Prostate gland (tissue), 2 donors: ENCODE results near the gene ANKRD39. TPM values are rescaled to one million over a fixed set of nuclear protein-coding genes. Genes with fewer than 3 reads are reported as not detected.

ENCODE experiments used
- DNase-seq: peaks from one replicate; pipeline ENCODE4 v3.0.0-alpha.2; 2019; ENCODE audit warnings: low spot score
- H3K27ac ChIP-seq, 2 donors: fragments of 200-600 bp; sonication (generic); 2 replicates each; pipeline ENCODE4 v1.5.1; 2017 to 2019
- H3K27me3 ChIP-seq: fragments of 200-600 bp; sonication (generic); replicated peaks from 2 replicates; pipeline ENCODE4 v1.5.1; 2019; ENCODE audit not compliant: insufficient read depth
- H3K36me3 ChIP-seq, 2 donors: fragments of 200-600 bp; sonication (generic); 1 replicate in 1 of 2; 2 replicates in 1 of 2; pipeline versions ENCODE4 v1.5.1 to v1.8.1; 2017 to 2019
- H3K4me1 ChIP-seq: fragments of 200-600 bp; sonication (generic); replicated peaks from 2 replicates; pipeline ENCODE4 v1.5.1; 2019
- H3K4me3 ChIP-seq, 2 donors: fragments of 200-600 bp; sonication (generic); 2 replicates each; pipeline ENCODE4 v1.5.1; 2017 to 2019
- H3K9me3 ChIP-seq: fragments of 200-600 bp; sonication (generic); 2 replicates; pipeline ENCODE4 v1.5.1; 2017
- POLR2A ChIP-seq: fragments of 450-650 bp; IDR thresholded peaks from one replicate; pipeline ENCODE4 v1.6.1; 2016; ENCODE audit warnings: antibody characterized with exemption, mild to moderate bottlenecking
- POLR2AphosphoS5 ChIP-seq: sonication (generic); formaldehyde crosslinking; IDR thresholded peaks from one replicate; pipeline ENCODE4 v1.6.1; 2017; ENCODE audit warnings: antibody characterized with exemption
- WGBS: methylation state at CpG from one replicate; pipeline ENCODE4 v1.1.5; 2018; 5-methylcytosine and 5-hydroxymethylcytosine counted together
- intact Hi-C: fragments of 100-400 bp; cut with DNase I; formaldehyde crosslinking; loops from one replicate; pipeline ENCODE4 v1.14.2; 2022
- total RNA-seq, 2 donors: library from RNA; depleted of rRNA; stranded (reverse); fragments of >200 nt; gene quantifications; one replicate each; pipeline ENCODE4 v1.1.0, GENCODE V29; 2016
- TF ChIP-seq, protein P1 (sequence below), 4 experiments: fragments of 200-600 bp in 2 of 4; fragments of 450-650 bp in 2 of 4; sonication (generic) in 2 of 4; IDR thresholded peaks; 1 replicate in 3 of 4; 2 replicates in 1 of 4; pipeline ENCODE4 v1.5.1; 2016 to 2019; ENCODE audit warnings: antibody characterized with exemption in 4 of 4, mild to moderate bottlenecking in 2 of 4, moderate library complexity in 2 of 4

The ANKRD39 gene
- total RNA-seq, 2 donors from 2014 or later: 21.2 to 38.7 TPM

DNA sequence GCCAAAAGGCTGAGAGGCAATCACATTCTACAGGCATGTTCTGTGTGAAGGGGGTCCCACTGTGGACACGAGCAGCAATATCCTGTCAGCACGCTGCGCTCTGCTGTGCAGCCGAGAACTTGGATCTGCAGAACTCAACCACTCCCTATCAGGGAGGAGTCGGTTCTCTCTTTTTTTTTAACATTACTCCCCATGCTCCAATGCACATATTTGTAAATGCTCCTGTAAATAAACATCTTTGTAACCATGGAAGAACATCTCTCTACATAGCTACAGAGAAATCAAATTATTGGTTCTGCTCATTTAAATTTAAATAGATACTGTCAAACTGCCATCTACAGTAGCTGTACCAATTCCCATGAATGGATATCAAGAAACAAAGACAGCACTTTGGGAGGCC, 11.0 kb downstream of the ANKRD39 start:
- TF ChIP-seq POLR2A (no peak), POLR2AphosphoS5 (no peak)
- TF ChIP-seq, protein P1, sequence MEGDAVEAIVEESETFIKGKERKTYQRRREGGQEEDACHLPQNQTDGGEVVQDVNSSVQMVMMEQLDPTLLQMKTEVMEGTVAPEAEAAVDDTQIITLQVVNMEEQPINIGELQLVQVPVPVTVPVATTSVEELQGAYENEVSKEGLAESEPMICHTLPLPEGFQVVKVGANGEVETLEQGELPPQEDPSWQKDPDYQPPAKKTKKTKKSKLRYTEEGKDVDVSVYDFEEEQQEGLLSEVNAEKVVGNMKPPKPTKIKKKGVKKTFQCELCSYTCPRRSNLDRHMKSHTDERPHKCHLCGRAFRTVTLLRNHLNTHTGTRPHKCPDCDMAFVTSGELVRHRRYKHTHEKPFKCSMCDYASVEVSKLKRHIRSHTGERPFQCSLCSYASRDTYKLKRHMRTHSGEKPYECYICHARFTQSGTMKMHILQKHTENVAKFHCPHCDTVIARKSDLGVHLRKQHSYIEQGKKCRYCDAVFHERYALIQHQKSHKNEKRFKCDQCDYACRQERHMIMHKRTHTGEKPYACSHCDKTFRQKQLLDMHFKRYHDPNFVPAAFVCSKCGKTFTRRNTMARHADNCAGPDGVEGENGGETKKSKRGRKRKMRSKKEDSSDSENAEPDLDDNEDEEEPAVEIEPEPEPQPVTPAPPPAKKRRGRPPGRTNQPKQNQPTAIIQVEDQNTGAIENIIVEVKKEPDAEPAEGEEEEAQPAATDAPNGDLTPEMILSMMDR (IDR thresholded peaks at IDR 0.05): no peak
- H3K27ac ChIP-seq: no peak overlapping the region
- H3K27me3 ChIP-seq: no peaks in the 10 kb centered on the region
- H3K4me1 ChIP-seq: no peaks in the 10 kb centered on the region
- no peak overlapping the region for H3K4me3 ChIP-seq
- WGBS: 90% methylated on average over 5 of the region's 5 CpGs
- H3K9me3 ChIP-seq: no peaks in the 10 kb centered on the region
- intact Hi-C loops: no loop called here
- peaks cover 0 to 3% of the 10 kb centered on the region in 2 donors for H3K36me3 ChIP-seq
- DNase-seq: no peak

DNA sequence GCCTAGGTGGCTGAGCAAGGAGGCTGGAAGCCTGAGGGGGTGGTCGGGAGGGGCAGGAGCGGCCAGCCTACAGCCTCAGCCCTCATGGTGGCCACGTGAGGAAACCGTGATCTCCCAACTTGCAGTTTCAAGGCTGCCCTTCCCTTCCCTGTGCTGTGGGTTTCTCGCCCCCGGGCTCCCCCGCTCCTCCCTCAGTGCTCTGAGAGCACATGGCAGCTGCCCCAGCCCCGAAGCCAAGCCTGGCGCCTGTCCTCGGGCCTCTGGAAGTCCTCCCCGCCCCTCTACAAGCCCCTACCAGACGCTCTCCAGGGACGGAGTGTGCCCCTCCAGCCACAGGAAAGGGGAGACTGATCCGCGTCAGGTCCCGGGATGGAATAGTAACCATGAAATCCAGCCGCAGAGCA, 13.4 kb downstream of the ANKRD39 start:
- Histone ChIP-seq H3K9me3 (no peaks in the 10 kb centered on the region), H3K27ac (no peak overlapping the region), H3K27me3 (no peaks in the 10 kb centered on the region), H3K36me3 (no peaks in the 10 kb centered on the region), H3K4me1 (no peaks in the 10 kb centered on the region), H3K4me3 (no peak overlapping the region)
- intact Hi-C loops: no loop called here
- no peak for DNase-seq
- TF ChIP-seq POLR2AphosphoS5 (no peak), POLR2A (no peak)
- TF ChIP-seq, protein P1 (IDR thresholded peaks at IDR 0.05): no peak
- WGBS: 75% methylated on average over 12 of the region's 17 CpGs

DNA sequence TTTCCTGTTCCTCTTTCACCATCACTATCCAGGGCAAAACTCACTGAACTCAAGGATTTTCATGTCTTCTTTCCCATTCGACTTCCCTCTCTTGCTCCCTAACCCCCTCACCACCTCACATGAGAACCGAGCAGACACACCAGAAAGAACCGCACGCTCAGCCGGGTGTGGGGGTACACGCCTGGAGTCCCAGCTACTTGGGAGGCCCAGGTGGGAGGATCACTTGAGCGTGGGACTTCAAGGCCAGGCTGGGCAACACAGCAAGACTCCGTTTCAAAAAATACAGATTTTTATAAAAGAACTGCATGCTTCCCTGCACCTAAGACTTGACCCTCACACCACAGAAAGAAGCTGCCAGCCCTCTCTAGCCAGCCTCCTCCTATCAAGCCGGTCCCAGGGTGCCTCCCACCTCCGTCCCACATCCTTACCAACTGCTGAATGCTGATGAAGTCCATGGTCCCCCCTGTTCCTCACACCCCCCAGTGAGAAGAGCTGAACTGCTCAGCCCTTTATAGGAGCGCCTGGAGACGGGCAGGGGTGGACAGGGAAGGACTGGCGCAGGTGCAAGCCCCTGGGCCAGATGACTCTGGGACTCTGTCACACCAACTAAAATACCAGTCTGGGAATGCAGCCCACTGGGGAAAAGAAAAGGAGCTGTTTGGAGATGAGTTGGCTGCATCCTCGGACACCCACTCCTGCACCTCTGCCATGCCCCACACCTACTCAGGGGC, 14.1 kb downstream of the ANKRD39 start, which contains the start of gene ANKRD23:
ANKRD23 (minus strand) TSS at position 484 of the 731 bp plus-strand sequence; CDS start at position 455, 29 bp downstream.
- TF ChIP-seq POLR2AphosphoS5 (no peak), POLR2A (no peak)
- TF ChIP-seq, protein P1 (IDR thresholded peaks at IDR 0.05): no peak
- H3K27ac ChIP-seq: no peak within 1 kb of the TSS

DNA sequence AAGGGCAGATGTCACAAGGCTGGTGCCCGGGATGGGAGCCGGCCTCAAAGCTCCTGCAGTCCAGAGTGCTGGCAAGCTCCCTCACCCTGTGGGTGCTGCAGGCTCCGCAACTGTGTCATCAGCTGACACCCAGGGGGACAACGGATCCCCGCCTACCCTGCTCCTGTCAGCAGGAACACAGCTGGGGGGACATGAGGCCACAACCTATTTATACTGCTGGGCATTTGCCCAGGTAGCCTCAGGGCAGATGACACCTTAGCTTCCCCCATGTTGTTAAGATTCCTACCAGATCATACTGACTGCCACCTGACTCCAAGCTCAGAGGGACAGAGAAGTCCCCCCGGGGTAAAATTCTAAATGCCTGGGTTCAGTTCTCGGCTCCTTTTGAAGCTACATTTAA, 15.2 kb downstream of the ANKRD39 start:
- Histone ChIP-seq H3K36me3 (no peaks in the 10 kb centered on the region), H3K9me3 (no peaks in the 10 kb centered on the region), H3K4me1 (no peaks in the 10 kb centered on the region), H3K27ac (no peak overlapping the region), H3K27me3 (no peaks in the 10 kb centered on the region), H3K4me3 (no peak overlapping the region)
- WGBS: 69% methylated on average over 7 of the region's 7 CpGs
- intact Hi-C loops: no loop called here
- TF ChIP-seq POLR2AphosphoS5: no peak
- TF ChIP-seq, protein P1 (IDR thresholded peaks at IDR 0.05): no peak
- no peak for TF ChIP-seq POLR2A
- no peak for DNase-seq

More for the DNA sequence above, 14.1 kb downstream of the ANKRD39 start, which contains the start of gene ANKRD23:
- intact Hi-C loops: no loop called here
- no peak for DNase-seq
- Histone ChIP-seq H3K27me3 (no peaks in the 10 kb centered on the region), H3K36me3 (no peaks in the 10 kb centered on the region), H3K4me3 (no peak within 1 kb of the TSS), H3K4me1 (no peaks in the 10 kb centered on the region), H3K9me3 (no peaks in the 10 kb centered on the region)
- WGBS: 95% methylated on average over 14 of the region's 14 CpGs
